Nephron progenitor cell (in vitro differentiated cells): ENCODE data around the gene P3H2.

Experiments used
- DNase-seq: peaks from one replicate; pipeline ENCODE4 v3.0.0; 2021
- H3K27ac Mint-ChIP-seq: 2 replicates; pipeline ENCODE4 v1.8.0; 2021; ENCODE audit warnings: mild to moderate bottlenecking, moderate library complexity, mixed read lengths
- H3K27me3 Mint-ChIP-seq: 2 replicates; pipeline ENCODE4 v1.8.0; 2021; ENCODE audit warnings: mild to moderate bottlenecking, low read depth, mixed read lengths; ENCODE audit not compliant: poor library complexity
- H3K36me3 Mint-ChIP-seq: 2 replicates; pipeline ENCODE4 v1.8.0; 2021; ENCODE audit warnings: low read depth, mixed read lengths
- H3K4me1 Mint-ChIP-seq: 2 replicates; pipeline ENCODE4 v1.8.0; 2021; ENCODE audit warnings: mixed read lengths
- H3K4me3 Mint-ChIP-seq: 2 replicates; pipeline ENCODE4 v1.8.0; 2021; ENCODE audit warnings: mild to moderate bottlenecking, moderate library complexity, mixed read lengths
- H3K9me3 Mint-ChIP-seq: 2 replicates; pipeline ENCODE4 v1.8.0; 2021; ENCODE audit warnings: mild to moderate bottlenecking, moderate library complexity, mixed read lengths
- CTCF ChIP-seq: fragments of 200-600 bp; sonication (generic); IDR thresholded peaks from 2 replicates; pipeline ENCODE4 v1.5.0; 2021; ENCODE audit warnings: antibody characterized with exemption

The P3H2 gene

GRCh38 chr3:190059242-190059590 is 61.5 kb downstream of the P3H2 start:
- Mint-ChIP-seq H3K27ac (peak overlapping the region; percentile 91), H3K4me1 (peaks cover 45% of the 10 kb centered on the region), H3K4me3 (no peak overlapping the region)

GRCh38 chr3:190058521-190059241 is 62.0 kb downstream of the P3H2 start:
- Mint-ChIP-seq H3K4me1 (peaks cover 45% of the 10 kb centered on the region), H3K27ac (peak overlapping the region; percentile 91), H3K36me3 (no peaks in the 10 kb centered on the region), H3K27me3 (peaks cover 7% of the 10 kb centered on the region), H3K9me3 (no peaks in the 10 kb centered on the region), H3K4me3 (no peak overlapping the region)
- no peak for DNase-seq
- no peak for TF ChIP-seq CTCF

More at GRCh38 chr3:190059242-190059590, 61.5 kb downstream of the P3H2 start:
- Mint-ChIP-seq H3K36me3 (no peaks in the 10 kb centered on the region), H3K9me3 (no peaks in the 10 kb centered on the region), H3K27me3 (peaks cover 7% of the 10 kb centered on the region)
- no peak for DNase-seq
- no peak for TF ChIP-seq CTCF

GRCh38 chr3:190056742-190057141 is 64.0 kb downstream of the P3H2 start:
- no peak for DNase-seq
- Mint-ChIP-seq H3K4me3 (no peak overlapping the region), H3K36me3 (no peaks in the 10 kb centered on the region), H3K4me1 (peaks cover 48% of the 10 kb centered on the region), H3K27me3 (peaks cover 7% of the 10 kb centered on the region), H3K9me3 (no peaks in the 10 kb centered on the region), H3K27ac (no peak overlapping the region)
- TF ChIP-seq CTCF: no peak

- H3K27me3 Mint-ChIP-seq: peaks cover 7% of the 10 kb centered on the region
- DNase-seq: no peak
- H3K4me3 Mint-ChIP-seq: no peak overlapping the region
- H3K9me3 Mint-ChIP-seq: no peaks in the 10 kb centered on the region
- H3K27ac Mint-ChIP-seq: peak overlapping the region; percentile 80
- no peak for TF ChIP-seq CTCF
- H3K36me3 Mint-ChIP-seq: no peaks in the 10 kb centered on the region
- H3K4me1 Mint-ChIP-seq: peaks cover 57% of the 10 kb centered on the region
These were observed 64.9 kb downstream of the P3H2 start for GRCh38 chr3:190055773-190056172.

GRCh38 chr3:190053919-190054672 is 66.6 kb downstream of the P3H2 start:
- H3K36me3 Mint-ChIP-seq: no peaks in the 10 kb centered on the region
- no peak for TF ChIP-seq CTCF
- H3K27me3 Mint-ChIP-seq: peaks cover 3% of the 10 kb centered on the region
- H3K9me3 Mint-ChIP-seq: no peaks in the 10 kb centered on the region
- peaks cover 63% of the 10 kb centered on the region for H3K4me1 Mint-ChIP-seq
- no peak overlapping the region for H3K4me3 Mint-ChIP-seq
- H3K27ac Mint-ChIP-seq: no peak overlapping the region
- DNase-seq: no peak
